AML-193 (cell line): ENCODE measurements around the gene CELF2.
"Not testable (repeated sequence)": the region's sequence is repeated elsewhere in the genome, so short reads cannot be mapped to it uniquely, and the experiment has no call there.

ENCODE experiments used
- DNase-seq, 2 experiments: peaks; one replicate each; lab custom pipeline; 2025; lab: John Stamatoyannopoulos, UW

The CELF2 gene

GRCh38 chr10:11330383-11331045, 312.8 kb downstream of the CELF2 start:
- no peak for DNase-seq

- no peak for DNase-seq
Observed at GRCh38 chr10:11331046-11331577, 313.4 kb downstream of the CELF2 start.

- no peak for DNase-seq
Observed at GRCh38 chr10:11331726-11332125, 314.1 kb downstream of the CELF2 start.

- no peak for DNase-seq
Observed at GRCh38 chr10:11332846-11333245, 315.2 kb downstream of the CELF2 start.

GRCh38 chr10:11334436-11334835, 316.8 kb downstream of the CELF2 start:
- DNase-seq, result no peak

- no peak for DNase-seq
Observed at GRCh38 chr10:11335167-11335652, 317.5 kb downstream of the CELF2 start.

- DNase-seq, result no peak
Observed at GRCh38 chr10:11335881-11336430, 318.3 kb downstream of the CELF2 start.

- no peak for DNase-seq
Observed at GRCh38 chr10:11336722-11337162, 319.1 kb downstream of the CELF2 start.

- no peak for DNase-seq
Observed at GRCh38 chr10:11337516-11337915, 319.8 kb downstream of the CELF2 start.

GRCh38 chr10:11338160-11338844, 320.6 kb downstream of the CELF2 start:
- DNase-seq, result no peak

GRCh38 chr10:11339013-11339412, 321.3 kb downstream of the CELF2 start:
- no peak for DNase-seq

GRCh38 chr10:11339660-11340059, 322.0 kb downstream of the CELF2 start:
- DNase-seq, result no peak

- DNase-seq, result peak; percentile 15 to 23
Observed at GRCh38 chr10:11341283-11341960, 323.8 kb downstream of the CELF2 start.

- DNase-seq, result no peak
Observed at GRCh38 chr10:11344081-11344480, 326.4 kb downstream of the CELF2 start.

- no peak for DNase-seq
Observed at GRCh38 chr10:11344550-11344949, 326.9 kb downstream of the CELF2 start.

GRCh38 chr10:11345224-11346054, 327.8 kb downstream of the CELF2 start:
- peak; percentile 65 to 66 for DNase-seq

- DNase-seq, result not testable (repeated sequence)
Observed at GRCh38 chr10:11347580-11347979, 329.9 kb downstream of the CELF2 start.

GRCh38 chr10:11351801-11352200, 334.1 kb downstream of the CELF2 start:
- DNase-seq, result no peak

GRCh38 chr10:11353006-11353896, 335.6 kb downstream of the CELF2 start:
- DNase-seq, result no peak

- no peak for DNase-seq
Observed at GRCh38 chr10:11354823-11355222, 337.2 kb downstream of the CELF2 start.
